Measurements from ENCODE around the gene ST8SIA4. TPM values are rescaled to one million over a fixed set of nuclear protein-coding genes. Genes with fewer than 3 reads are reported as not detected.

The ST8SIA4 gene
- total and polyA plus RNA-seq, 4 donors, result 0.35 to 4.1 (median 1.6) TPM

DNA sequence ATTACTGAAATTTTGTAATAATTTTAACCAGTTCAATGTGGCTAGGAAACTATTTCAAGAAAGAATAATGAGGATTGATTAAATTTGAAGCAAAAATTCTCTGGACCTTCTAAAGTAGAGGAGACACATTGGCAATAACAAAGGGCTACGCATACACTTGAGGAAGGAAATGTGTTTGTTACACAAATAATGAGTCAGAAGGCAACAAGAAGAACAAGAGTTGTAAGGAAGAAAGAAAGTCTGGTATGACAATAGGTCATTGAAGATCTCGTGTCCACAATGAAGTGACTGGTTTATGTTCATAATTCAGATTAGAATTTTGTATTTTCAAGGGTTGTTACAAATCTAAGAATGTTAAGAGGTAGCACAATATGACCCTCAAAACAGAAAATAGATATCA lies 25.8 kb downstream of the ST8SIA4 start:
- TF ChIP-seq, protein P1, sequence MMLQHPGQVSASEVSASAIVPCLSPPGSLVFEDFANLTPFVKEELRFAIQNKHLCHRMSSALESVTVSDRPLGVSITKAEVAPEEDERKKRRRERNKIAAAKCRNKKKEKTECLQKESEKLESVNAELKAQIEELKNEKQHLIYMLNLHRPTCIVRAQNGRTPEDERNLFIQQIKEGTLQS (IDR thresholded peaks at IDR 0.05), result no peak
- TF ChIP-seq HNF4A (conservative IDR thresholded peaks at IDR 0.05), result no peak
- no peak for TF ChIP-seq NR2F2 (IDR thresholded peaks at IDR 0.05)
- no peak for TF ChIP-seq ZBTB33 (IDR thresholded peaks at IDR 0.05)
- TF ChIP-seq FOXA2 (IDR thresholded peaks at IDR 0.05), result no peak
- no peak for TF ChIP-seq HNF4G (IDR thresholded peaks at IDR 0.05)
- TF ChIP-seq JUND (IDR thresholded peaks at IDR 0.05), result no peak
- TF ChIP-seq RAD21 (IDR thresholded peaks at IDR 0.05), result no peak
- no peak for TF ChIP-seq GABPA (IDR thresholded peaks at IDR 0.05 in 1 of 2, conservative IDR thresholded peaks at IDR 0.05 in 1 of 2)
- TF ChIP-seq, protein P2, sequence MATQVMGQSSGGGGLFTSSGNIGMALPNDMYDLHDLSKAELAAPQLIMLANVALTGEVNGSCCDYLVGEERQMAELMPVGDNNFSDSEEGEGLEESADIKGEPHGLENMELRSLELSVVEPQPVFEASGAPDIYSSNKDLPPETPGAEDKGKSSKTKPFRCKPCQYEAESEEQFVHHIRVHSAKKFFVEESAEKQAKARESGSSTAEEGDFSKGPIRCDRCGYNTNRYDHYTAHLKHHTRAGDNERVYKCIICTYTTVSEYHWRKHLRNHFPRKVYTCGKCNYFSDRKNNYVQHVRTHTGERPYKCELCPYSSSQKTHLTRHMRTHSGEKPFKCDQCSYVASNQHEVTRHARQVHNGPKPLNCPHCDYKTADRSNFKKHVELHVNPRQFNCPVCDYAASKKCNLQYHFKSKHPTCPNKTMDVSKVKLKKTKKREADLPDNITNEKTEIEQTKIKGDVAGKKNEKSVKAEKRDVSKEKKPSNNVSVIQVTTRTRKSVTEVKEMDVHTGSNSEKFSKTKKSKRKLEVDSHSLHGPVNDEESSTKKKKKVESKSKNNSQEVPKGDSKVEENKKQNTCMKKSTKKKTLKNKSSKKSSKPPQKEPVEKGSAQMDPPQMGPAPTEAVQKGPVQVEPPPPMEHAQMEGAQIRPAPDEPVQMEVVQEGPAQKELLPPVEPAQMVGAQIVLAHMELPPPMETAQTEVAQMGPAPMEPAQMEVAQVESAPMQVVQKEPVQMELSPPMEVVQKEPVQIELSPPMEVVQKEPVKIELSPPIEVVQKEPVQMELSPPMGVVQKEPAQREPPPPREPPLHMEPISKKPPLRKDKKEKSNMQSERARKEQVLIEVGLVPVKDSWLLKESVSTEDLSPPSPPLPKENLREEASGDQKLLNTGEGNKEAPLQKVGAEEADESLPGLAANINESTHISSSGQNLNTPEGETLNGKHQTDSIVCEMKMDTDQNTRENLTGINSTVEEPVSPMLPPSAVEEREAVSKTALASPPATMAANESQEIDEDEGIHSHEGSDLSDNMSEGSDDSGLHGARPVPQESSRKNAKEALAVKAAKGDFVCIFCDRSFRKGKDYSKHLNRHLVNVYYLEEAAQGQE (IDR thresholded peaks at IDR 0.05), result no peak
- TF ChIP-seq SP1 (IDR thresholded peaks at IDR 0.05), result no peak
- no peak for TF ChIP-seq TAF1 (conservative IDR thresholded peaks at IDR 0.05)
- Histone ChIP-seq H3K4me3 (ENCODE audit: low read depth in 1 of 3, low read length in 3 of 3) (no peak overlapping the region), H3K4me1 (ENCODE audit: control insufficient read depth in 4 of 4, insufficient read depth in 4 of 4, low read length in 3 of 4) (no peaks in the 10 kb centered on the region), H3K9me3 (ENCODE audit: control insufficient read depth in 4 of 4, low read length in 3 of 4) (no peaks in the 10 kb centered on the region), H3K36me3 (ENCODE audit: control insufficient read depth in 4 of 4, insufficient read depth in 3 of 4, low read depth in 1 of 4, low read length in 3 of 4) (no peaks in the 10 kb centered on the region), H3K27me3 (ENCODE audit: control insufficient read depth in 4 of 4, insufficient read depth in 4 of 4, low read length in 3 of 4) (no peaks in the 10 kb centered on the region), H3K9ac (ENCODE audit: low read depth in 1 of 2, low read length in 2 of 2) (no peak overlapping the region), H3K27ac (ENCODE audit: low read depth in 1 of 2, low read length in 2 of 2) (no peak overlapping the region)
- 58% methylated on average over 2 of the region's 2 CpGs for whole genome bisulfite sequencing
- DNase-seq (ENCODE audit: low spot score), result no peak

DNA sequence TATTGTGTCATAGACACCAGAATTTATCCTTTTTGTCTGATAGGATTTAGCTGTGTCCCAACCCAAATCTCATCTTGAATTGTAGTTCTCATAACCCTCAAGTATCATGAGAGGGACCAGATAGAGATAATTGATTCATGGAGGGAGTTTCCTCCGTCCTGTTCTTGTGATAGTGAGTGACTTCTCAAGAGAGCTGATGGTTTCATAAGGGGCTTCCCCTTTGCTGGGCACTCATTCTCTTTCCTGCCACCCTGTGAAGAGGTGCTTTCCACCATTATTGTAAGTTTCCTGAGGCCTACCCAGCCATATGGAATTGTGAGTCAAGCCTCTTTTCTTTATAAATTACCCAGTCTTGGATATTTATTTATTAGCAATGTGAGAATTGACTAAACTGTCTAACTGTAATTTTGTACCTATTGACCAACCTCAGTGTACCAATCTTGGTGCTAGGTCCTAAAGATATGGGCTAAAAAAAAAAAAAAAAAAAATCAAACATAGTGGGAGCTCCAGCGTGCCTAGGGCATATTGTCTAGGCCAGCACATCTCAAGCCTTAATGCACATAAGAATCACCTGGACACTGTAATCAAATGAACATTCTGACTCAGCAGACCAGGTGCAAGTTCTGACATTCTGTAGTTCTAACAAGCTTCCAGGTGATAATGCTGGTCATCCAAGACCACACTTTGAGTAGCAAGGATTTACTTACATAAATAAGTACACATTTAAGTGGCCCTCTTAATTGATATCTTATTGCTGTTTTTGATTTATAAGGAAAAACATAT lies 30.5 kb downstream of the ST8SIA4 start:
- Histone ChIP-seq H3K4me3 (ENCODE audit: low read depth in 1 of 3, low read length in 3 of 3) (no peak overlapping the region), H3K36me3 (ENCODE audit: control insufficient read depth in 4 of 4, insufficient read depth in 3 of 4, low read depth in 1 of 4, low read length in 3 of 4) (no peaks in the 10 kb centered on the region), H3K27ac (ENCODE audit: low read depth in 1 of 2, low read length in 2 of 2) (no peak overlapping the region), H3K9me3 (ENCODE audit: control insufficient read depth in 4 of 4, low read length in 3 of 4) (no peaks in the 10 kb centered on the region), H3K9ac (ENCODE audit: low read depth in 1 of 2, low read length in 2 of 2) (no peak overlapping the region), H3K27me3 (ENCODE audit: control insufficient read depth in 4 of 4, insufficient read depth in 4 of 4, low read length in 3 of 4) (no peaks in the 10 kb centered on the region), H3K4me1 (ENCODE audit: control insufficient read depth in 4 of 4, insufficient read depth in 4 of 4, low read length in 3 of 4) (no peaks in the 10 kb centered on the region)
- no peak for DNase-seq (ENCODE audit: low spot score)
- WGBS, result 65% methylated on average over 2 of the region's 2 CpGs
- no peak for TF ChIP-seq NR2F2 (IDR thresholded peaks at IDR 0.05)
- TF ChIP-seq, protein P3, sequence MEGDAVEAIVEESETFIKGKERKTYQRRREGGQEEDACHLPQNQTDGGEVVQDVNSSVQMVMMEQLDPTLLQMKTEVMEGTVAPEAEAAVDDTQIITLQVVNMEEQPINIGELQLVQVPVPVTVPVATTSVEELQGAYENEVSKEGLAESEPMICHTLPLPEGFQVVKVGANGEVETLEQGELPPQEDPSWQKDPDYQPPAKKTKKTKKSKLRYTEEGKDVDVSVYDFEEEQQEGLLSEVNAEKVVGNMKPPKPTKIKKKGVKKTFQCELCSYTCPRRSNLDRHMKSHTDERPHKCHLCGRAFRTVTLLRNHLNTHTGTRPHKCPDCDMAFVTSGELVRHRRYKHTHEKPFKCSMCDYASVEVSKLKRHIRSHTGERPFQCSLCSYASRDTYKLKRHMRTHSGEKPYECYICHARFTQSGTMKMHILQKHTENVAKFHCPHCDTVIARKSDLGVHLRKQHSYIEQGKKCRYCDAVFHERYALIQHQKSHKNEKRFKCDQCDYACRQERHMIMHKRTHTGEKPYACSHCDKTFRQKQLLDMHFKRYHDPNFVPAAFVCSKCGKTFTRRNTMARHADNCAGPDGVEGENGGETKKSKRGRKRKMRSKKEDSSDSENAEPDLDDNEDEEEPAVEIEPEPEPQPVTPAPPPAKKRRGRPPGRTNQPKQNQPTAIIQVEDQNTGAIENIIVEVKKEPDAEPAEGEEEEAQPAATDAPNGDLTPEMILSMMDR (IDR thresholded peaks at IDR 0.05; ENCODE audit: low read depth, low read length, missing input control), result no peak
- TF ChIP-seq, protein P4, sequence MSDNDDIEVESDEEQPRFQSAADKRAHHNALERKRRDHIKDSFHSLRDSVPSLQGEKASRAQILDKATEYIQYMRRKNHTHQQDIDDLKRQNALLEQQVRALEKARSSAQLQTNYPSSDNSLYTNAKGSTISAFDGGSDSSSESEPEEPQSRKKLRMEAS (IDR thresholded peaks at IDR 0.05), result no peak
- TF ChIP-seq GABPA (IDR thresholded peaks at IDR 0.05 in 1 of 2, conservative IDR thresholded peaks at IDR 0.05 in 1 of 2), result no peak
- no peak for TF ChIP-seq FOXA2 (IDR thresholded peaks at IDR 0.05)
- TF ChIP-seq ZBTB33 (IDR thresholded peaks at IDR 0.05), result no peak
- TF ChIP-seq, protein P1 (IDR thresholded peaks at IDR 0.05), result no peak
- no peak for TF ChIP-seq YY1 (IDR thresholded peaks at IDR 0.05)
- TF ChIP-seq TAF1 (conservative IDR thresholded peaks at IDR 0.05), result no peak
- TF ChIP-seq EGR1 (IDR thresholded peaks at IDR 0.05; ENCODE audit: low read depth in 2 of 2), result no peak
- TF ChIP-seq FOXA1 (IDR thresholded peaks at IDR 0.05), result no peak
- TF ChIP-seq RAD21 (IDR thresholded peaks at IDR 0.05), result no peak
- TF ChIP-seq HNF4A (conservative IDR thresholded peaks at IDR 0.05), result no peak
- no peak for TF ChIP-seq HNF4G (IDR thresholded peaks at IDR 0.05)

Data from liver (tissue), 9 donors.